DMS114 treated with DMSO at 0.1 percent for 48 hours (cell line): Measurements from ENCODE around the gene APOE.
"Not testable (repeated sequence)": the region's sequence is repeated elsewhere in the genome, so short reads cannot be mapped to it uniquely, and the experiment has no call there.

Source experiments
- DNase-seq: peaks from one replicate; lab custom pipeline; 2025; ENCODE audit not compliant: unreplicated experiment; lab: John Stamatoyannopoulos, UW

Gene APOE

DNA sequence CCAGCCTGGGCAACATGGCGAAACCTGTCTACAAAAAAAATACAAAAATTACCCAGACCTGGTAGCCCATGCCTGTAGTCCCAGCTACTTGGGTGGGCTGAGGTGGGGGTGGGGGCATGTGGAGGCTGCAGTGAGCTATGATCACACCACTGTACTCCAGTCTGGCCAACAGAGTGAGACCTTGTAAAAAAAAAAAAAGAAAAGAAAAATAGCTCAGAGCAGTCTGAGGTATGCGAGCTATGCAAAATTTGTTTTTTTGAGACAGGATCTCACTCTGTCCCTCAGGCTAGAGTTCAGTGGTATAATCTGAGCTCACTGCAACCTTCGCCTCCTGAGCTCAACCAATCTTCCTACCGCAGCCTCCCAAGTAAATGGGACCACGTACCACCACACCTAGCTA lies 21.7 kb upstream of the APOE start:
- DNase-seq = no peak

GRCh38 chr19:44884566-44884965 lies 21.0 kb upstream of the APOE start:
- DNase-seq = no peak

DNA sequence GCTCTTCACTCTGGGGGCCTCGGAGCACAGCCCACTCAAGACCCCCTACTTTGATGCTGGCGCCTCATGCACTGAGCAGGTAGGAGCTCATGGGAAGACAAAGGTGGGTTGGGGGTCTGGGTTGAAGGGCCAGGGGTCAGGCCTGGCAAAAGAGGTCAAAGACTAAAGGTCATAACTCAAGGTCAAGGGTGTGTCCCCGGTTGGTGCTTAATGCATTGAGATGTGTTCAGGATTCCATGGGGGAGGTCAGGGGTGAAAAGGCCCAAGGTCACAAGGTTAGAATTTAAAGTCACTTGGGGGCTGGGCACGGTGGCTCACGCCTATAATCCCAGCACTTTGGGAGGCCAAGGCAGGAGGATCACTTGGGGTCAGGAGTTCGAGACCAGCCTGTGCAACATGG lies 19.5 kb upstream of the APOE start:
- DNase-seq = no peak

- no peak for DNase-seq
Measured at GRCh38 chr19:44887648-44888047, 17.9 kb upstream of the APOE start.

DNA sequence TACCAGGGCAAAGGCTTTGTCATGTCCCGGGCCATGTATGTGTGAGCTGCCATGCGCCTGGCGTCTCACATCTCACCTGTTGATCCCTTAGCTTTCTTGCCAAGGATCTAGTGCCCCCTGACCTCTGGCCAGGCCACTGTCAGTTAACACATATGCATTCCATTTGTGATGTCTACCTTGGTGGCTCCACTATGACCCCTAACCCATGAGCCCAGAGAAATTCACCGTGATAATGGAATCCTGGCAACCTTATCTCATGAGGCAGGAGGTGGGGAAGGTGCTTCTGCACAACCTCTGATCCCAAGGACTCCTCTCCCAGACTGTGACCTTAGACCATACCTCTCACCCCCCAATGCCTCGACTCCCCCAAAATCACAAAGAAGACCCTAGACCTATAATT lies 17.3 kb upstream of the APOE start:
- DNase-seq = not testable (repeated sequence)

DNA sequence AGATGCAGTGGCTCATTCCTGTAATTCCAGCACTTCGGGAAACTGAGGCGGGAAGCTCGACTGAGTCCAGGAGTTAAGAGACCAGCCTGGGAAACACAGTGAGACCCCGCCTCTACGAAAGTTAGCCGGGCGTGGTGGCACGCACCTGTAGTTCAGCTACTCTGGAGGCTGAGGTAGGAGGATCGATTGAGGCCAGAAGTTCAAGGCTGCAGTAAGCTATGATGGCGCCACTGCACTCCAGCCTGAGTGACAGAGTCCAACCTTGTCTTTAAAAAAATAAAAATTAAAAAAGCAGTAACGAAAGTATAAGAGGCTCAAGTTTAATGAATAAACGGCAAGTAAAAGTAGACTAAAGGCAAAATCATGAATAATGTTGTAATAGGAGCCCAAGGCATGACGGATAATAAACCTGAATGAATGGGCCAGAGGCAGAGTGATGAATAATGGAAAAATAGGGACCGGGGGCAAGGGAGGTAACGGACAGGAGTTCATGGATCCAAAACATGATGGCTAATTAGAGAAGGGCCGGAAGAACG lies 15.7 kb upstream of the APOE start:
- no peak for DNase-seq

DNA sequence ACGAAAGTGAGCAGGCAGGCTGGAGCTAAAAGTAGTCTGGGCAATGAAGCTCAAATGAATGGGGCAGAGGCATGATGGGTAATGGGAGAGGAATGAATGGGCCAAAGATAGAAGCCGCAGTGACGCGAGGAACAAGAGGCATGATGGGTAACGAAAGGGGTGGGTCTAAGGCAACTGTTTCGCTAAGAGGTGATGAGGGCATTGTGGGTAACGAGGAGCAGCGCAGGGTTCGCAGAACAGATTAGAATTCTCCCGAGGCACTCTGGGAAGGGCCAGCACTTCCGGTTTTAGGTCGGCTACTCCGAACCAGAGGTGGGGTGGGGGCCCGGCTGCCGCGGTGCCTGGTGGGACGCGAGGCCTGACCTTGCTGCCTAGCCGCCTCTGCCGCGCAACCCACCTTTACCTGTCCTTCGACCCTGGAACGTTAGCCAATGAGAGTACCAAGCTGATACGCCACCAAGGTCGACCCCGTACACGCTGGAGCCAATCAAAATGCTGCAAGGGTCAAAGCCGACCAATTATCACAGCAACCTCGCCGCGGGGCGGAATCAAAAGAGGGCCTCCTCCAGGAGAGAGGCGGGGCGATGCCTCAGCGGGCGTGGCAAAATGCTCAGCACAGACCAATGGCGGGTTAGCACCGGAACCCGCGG lies 15.1 kb upstream of the APOE start:
- DNase-seq = peak; percentile 96

DNA sequence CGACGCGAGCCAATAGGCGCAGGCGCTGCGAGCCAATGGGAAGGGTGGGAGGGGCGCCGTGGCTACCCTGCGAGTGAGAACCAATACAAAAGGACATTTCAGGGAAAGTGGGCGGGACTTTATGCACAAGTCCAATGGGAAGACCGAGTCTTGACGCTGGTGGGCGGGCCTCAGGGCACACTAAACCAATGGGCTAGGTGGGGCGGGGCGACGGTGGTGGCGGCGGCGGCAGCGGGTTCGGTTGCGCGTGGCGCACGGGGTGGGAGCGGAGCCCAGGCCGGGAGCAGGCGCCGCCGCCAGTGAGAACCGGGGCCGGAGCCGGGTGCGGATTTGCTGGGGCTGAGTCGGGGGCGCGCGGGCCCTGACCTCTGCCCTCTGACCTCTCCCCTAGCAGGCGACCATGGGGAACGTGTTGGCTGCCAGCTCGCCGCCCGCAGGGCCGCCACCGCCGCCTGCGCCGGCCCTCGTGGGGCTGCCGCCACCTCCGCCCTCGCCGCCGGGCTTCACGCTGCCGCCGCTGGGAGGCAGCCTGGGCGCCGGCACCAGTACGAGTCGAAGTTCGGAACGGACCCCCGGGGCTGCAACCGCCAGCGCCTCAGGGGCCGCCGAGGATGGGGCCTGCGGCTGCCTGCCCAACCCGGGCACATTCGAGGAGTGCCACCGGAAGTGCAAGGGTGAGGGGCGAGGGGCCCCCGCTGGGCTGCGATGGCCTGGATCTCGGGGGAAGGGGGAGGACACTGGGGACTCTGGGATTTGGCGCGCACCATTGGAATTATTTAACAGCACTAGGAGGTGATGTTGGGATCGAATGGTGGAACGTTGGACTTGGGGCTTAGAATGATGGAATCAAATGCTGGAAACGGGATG lies 14.3 kb upstream of the APOE start, which contains the start of gene TOMM40:
Gene TOMM40 (plus strand): TSS at position 239 of the 867 bp plus-strand sequence. CDS start 162 bp downstream, at position 401.
- no peak for DNase-seq

DNA sequence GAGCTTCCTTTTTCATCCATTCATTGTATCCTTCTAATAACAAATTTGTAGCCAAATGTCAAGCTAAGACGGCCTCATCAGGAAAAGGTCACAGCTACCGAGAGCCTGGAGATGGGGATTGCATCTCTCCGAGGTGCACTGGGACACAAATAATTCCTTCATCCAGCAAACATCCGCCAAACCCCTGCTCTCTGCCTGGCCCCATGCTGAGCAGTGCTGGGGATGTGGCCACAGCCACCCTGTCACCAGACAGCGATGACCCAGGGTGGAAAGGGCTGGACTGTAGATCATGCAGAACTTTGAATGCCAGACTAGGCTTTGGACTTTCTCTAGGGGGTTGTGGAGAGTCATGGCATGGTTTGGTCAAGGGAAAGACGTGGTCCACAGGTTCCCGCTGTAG lies 12.7 kb upstream of the APOE start:
- DNase-seq = no peak

DNA sequence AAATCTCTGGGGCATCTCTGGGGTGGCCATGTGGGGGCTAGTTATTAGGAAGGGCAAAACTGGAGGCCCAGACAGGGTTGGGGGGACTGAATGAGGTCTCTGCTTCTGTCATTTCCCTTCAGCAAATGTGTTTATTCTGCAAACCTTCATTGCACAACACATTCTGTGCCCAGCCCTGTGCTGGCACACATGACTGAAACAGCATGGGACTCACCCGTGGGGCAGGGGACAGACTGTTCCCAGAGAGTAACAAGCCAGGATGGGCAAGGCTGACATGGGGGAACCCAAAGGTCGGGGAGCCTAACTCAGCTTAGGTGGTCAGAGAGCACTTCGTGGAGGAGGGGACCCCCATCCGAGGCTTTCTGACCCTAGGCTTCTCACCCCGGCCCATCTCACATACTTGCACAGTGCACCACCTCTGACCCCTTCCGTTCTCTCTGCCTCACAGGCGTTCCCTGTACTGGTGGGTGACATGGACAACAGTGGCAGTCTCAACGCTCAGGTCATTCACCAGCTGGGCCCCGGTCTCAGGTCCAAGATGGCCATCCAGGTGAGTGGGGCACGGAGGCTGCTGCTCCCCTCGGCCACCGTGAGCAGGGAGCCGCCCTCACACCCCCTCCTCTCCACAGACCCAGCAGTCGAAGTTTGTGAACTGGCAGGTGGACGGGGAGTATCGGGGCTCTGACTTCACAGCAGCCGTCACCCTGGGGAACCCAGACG lies 12.1 kb upstream of the APOE start:
- no peak for DNase-seq

DNA sequence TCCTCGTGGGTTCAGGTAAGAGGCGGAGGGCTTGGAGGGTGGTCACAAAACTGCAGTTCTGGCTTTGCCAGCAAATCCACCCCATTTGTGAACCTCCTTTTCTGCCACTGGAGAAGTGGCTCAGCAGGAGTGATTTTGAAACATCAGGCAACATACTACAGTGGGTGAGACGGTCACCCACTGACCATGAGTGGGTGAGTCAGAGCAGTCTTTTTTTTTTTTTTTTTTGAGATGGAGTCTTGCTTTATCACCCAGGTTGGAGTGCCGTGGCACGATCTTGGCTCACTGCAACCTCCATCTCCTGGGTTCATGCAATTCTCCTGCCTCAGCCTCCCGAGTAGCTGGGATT lies 11.6 kb upstream of the APOE start:
- DNase-seq = no peak

DNA sequence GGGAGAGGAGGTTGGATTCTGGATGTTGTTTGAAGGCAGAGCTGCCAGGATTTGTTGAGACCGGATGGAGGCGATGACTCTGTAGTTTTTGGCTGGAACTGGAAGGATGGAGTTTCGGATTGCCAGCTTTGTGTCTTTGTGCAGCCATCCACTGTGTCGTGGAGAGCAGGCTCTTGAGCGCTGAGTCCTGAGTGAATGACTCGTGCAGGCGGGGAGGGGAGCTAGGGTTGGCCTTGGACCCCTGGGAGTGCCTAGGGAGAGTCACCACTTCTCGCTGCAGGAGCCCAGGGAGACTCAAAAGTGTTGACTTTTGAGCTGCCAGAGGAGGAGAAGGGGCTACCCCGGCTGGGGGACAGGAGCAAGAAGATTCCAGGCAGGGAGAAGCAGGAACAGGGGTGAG lies 10.7 kb upstream of the APOE start:
- DNase-seq = no peak

GRCh38 chr19:44897835-44898234 lies 7.8 kb upstream of the APOE start:
- DNase-seq = no peak

GRCh38 chr19:44900328-44901244 lies 5.0 kb upstream of the APOE start:
- no peak for DNase-seq

- DNase-seq = no peak
Measured at GRCh38 chr19:44903216-44903601, 2.4 kb upstream of the APOE start.

DNA sequence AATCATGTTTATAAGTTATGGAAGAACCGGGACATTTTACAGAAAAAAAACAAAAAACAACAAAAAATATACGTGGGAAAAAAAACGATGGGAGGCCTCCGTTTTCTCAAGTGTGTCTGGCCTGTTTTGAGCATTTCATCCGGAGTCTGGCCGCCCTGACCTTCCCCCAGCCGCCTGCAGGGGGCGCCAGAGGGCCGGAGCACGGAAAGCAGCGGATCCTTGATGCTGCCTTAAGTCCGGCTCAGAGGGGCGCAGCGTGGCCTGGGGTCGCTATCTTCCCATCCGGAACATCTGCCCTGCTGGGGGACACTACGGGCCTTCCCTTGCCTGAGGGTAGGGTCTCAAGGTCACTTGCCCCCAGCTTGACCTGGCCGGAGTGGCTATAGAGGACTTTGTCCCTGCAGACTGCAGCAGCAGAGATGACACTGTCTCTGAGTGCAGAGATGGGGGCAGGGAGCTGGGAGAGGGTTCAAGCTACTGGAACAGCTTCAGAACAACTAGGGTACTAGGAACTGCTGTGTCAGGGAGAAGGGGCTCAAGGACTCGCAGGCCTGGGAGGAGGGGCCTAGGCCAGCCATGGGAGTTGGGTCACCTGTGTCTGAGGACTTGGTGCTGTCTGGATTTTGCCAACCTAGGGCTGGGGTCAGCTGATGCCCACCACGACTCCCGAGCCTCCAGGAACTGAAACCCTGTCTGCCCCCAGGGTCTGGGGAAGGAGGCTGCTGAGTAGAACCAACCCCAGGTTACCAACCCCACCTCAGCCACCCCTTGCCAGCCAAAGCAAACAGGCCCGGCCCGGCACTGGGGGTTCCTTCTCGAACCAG lies 1.8 kb upstream of the APOE start:
- no peak for DNase-seq

GRCh38 chr19:44904426-44904994 lies 1.1 kb upstream of the APOE start:
- no peak for DNase-seq

DNA sequence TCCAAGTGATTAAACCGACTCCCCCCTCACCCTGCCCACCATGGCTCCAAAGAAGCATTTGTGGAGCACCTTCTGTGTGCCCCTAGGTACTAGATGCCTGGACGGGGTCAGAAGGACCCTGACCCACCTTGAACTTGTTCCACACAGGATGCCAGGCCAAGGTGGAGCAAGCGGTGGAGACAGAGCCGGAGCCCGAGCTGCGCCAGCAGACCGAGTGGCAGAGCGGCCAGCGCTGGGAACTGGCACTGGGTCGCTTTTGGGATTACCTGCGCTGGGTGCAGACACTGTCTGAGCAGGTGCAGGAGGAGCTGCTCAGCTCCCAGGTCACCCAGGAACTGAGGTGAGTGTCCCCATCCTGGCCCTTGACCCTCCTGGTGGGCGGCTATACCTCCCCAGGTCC lies 2.0 kb downstream of the APOE start:
- no peak for DNase-seq

DNA sequence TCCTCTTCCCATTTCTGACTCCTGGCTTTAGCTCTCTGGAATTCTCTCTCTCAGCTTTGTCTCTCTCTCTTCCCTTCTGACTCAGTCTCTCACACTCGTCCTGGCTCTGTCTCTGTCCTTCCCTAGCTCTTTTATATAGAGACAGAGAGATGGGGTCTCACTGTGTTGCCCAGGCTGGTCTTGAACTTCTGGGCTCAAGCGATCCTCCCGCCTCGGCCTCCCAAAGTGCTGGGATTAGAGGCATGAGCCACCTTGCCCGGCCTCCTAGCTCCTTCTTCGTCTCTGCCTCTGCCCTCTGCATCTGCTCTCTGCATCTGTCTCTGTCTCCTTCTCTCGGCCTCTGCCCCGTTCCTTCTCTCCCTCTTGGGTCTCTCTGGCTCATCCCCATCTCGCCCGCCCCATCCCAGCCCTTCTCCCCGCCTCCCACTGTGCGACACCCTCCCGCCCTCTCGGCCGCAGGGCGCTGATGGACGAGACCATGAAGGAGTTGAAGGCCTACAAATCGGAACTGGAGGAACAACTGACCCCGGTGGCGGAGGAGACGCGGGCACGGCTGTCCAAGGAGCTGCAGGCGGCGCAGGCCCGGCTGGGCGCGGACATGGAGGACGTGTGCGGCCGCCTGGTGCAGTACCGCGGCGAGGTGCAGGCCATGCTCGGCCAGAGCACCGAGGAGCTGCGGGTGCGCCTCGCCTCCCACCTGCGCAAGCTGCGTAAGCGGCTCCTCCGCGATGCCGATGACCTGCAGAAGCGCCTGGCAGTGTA lies 2.7 kb downstream of the APOE start:
- DNase-seq = no peak
